GM12875 (cell line): Measurements from ENCODE around the gene IL10RA.
A peak's percentile ranks its signal among the peaks of the same experiment; 100 is the strongest.
"Not testable (repeated sequence)": the region's sequence is repeated elsewhere in the genome, so short reads cannot be mapped to it uniquely, and the experiment has no call there.

Experiments used
- H3K4me3 ChIP-seq: one replicate; pipeline ENCODE4 v1.5.1; 2011; ENCODE audit warnings: low read depth, low read length, control low read depth
- TF ChIP-seq, protein P1 (sequence below): IDR thresholded peaks from 2 replicates; pipeline ENCODE4 v1.5.1; 2011; ENCODE audit warnings: low read depth, mild to moderate bottlenecking, control low read depth, inconsistent platforms, low read length, moderate library complexity, borderline replicate concordance; ENCODE audit not compliant: insufficient read depth

The IL10RA gene

DNA sequence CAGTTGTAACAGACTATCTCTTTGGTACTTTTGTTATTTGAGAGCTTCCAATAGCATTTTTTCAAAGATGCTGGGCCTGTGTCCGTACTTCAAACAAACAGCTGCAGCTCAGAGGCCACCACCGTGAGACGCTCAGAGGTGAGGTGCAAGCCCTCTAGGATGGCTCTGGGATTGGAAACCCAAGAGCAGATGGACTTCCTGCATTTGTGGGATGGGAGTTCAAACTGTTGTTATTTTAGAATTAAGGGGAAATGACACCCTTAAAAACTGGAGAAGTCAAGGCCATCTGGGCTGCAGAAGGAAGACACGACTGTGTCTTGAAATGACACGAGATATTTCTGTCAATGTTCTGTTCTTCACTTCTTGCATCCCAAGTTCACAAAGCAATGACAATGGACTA is 9.2 kb upstream of the IL10RA start:
- no peak overlapping the region for H3K4me3 ChIP-seq
- TF ChIP-seq, protein P1, sequence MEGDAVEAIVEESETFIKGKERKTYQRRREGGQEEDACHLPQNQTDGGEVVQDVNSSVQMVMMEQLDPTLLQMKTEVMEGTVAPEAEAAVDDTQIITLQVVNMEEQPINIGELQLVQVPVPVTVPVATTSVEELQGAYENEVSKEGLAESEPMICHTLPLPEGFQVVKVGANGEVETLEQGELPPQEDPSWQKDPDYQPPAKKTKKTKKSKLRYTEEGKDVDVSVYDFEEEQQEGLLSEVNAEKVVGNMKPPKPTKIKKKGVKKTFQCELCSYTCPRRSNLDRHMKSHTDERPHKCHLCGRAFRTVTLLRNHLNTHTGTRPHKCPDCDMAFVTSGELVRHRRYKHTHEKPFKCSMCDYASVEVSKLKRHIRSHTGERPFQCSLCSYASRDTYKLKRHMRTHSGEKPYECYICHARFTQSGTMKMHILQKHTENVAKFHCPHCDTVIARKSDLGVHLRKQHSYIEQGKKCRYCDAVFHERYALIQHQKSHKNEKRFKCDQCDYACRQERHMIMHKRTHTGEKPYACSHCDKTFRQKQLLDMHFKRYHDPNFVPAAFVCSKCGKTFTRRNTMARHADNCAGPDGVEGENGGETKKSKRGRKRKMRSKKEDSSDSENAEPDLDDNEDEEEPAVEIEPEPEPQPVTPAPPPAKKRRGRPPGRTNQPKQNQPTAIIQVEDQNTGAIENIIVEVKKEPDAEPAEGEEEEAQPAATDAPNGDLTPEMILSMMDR: no peak

DNA sequence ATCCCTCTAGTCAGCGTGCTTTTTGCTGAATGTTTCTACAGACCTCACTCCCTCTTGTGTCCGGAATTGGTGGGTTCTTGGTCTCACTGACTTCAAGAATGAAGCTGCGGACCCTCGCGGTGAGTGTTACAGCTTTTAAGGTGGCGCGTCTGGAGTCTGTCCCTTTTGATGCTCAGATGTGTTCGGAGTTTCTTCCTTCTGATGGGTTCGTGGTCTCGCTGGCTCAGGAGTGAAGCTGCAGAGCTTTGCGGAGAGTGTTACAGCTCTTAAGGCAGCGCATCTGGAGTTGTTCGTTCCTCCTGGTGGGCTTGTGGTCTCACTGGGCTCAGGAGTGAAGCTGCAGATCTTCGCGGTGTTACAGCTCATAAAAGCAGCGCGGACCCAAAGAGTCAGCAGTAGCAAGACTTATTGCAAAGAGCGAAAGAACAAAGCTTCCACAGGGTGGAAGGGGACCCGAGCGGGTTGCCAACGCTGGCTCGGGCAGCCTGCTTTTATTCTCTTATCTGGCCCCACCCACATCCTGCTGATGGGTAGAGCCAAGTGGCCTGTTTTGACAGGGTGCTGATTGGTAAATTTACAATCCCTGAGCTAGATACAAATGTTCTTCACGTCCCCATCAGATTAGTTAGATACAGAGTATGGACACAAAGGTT is 8.5 kb upstream of the IL10RA start:
- not testable (repeated sequence) for H3K4me3 ChIP-seq

DNA sequence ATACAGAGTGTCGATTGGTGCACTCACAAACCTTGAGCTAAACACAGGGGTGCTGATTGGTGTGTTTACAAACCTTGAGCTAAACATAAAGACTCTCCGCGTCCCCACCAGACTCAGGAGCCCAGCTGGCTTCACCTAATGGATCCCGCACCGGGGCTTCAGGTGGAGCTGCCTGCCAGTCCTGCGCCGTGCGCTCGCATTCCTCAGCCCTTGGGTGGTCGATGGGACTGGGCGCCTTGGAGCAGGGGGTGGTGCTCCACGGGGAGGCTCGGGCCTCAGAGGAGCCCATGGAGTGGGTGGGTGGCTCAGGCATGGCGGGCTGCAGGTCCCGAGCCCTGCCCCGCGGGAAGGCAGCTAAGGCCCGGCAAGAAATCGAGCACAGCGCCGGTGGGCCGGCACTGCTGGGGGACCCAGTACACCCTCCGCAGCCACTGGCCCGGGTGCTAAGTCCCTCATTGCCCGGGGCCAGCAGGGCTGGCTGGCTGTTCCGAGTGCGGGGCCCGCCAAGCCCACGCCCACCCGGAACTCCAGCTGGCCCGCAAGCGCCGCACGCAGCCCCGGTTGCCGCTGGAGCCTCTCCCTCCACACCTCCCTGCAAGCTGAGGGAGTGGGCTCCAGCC is 7.8 kb upstream of the IL10RA start:
- H3K4me3 ChIP-seq: not testable (repeated sequence)

DNA sequence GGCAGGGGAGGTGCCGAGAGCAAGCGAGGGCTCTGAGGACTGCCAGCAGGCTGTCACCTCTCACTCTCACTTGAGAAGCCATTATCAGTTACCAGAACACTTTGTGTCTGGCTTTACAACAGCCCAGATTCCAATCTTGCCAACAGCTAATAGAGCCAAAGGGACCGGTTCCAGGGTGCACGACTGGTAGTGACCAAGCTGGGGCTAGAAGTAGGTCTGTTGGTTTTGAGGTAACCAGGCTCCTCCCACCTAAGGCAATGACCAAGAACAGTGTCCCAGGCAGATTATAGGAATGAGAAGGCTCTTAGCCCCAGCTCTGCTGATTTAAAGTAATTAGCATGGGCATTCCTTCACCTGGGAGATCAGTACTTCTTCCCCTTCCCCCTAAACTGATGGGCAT is 7.2 kb upstream of the IL10RA start:
- no peak overlapping the region for H3K4me3 ChIP-seq
- TF ChIP-seq, protein P1: no peak

DNA sequence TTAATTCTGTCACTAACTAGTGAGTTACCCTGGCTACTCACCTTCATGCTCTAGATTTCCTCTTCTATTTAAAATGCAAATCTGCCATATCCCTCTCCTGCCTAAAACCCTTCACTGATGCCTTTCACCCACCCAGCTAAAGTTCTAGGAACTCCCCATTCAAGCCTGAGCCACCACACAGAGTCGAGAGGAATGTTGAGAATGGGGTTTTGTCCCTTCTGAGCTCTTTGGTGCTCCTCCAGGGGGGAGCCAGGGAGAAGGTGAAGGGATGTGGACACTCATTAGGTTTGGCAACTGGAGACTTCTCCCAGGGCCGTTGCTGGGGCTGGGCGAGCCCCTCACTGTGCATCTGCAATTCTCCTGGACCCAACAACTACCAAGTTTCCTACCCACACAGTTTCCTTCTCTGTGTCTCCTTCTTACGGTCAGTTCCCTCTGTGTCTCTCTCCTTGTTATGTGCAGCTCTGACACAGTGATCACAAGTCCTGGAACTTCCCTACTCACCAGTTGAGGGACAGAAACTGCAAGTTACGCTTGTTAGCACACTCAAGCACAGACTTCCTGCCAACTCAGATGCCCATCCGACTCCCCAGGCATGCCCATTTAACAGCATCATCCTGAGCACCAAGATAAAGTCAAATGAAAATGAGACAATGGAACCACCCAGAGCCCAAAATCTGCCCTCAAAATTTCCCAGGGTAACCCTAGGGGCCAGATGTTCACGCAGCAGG is 6.5 kb upstream of the IL10RA start:
- H3K4me3 ChIP-seq: peak overlapping the region; percentile 2
- TF ChIP-seq, protein P1: no peak

DNA sequence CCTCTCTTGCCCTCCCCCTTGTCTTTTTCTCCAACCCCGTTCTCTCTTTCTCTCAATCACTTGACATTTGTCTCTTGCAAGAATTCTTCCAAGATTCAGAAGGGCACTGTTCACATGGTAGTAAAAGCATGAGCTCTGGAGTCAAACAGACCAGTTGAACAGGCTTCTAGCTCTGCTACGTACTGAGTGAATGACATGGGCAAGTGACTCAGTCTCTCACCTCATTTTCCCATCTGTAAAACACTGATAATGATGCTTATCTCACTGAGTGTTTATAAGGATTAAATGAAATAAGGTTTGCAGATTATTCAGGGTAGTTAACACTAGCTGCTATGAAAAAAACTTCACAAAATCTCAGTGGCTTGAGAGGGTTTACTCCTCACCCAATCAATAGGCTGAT is 5.9 kb upstream of the IL10RA start:
- TF ChIP-seq, protein P1: no peak

DNA sequence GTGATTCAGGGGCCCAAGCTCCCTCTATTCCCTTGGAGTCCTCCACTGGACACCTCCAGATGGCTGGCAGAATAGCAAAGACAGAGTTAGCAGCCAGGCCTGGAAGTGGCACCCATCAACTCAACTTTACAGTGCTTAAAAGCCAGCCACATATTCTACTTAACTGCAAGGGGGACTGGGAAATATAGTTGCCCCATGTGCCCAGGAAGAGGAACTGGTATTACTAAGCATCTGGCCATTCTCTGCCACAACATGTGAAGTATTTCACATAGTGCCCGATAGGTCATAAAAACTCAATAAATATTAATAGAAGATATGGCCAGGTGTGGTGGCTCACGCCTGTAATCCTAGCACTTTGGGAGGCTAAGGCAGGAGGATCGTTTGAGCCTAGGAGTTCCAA is 5.5 kb upstream of the IL10RA start:
- no peak overlapping the region for H3K4me3 ChIP-seq
- TF ChIP-seq, protein P1: no peak

More for the DNA sequence above, 5.9 kb upstream of the IL10RA start:
- H3K4me3 ChIP-seq: no peak overlapping the region

DNA sequence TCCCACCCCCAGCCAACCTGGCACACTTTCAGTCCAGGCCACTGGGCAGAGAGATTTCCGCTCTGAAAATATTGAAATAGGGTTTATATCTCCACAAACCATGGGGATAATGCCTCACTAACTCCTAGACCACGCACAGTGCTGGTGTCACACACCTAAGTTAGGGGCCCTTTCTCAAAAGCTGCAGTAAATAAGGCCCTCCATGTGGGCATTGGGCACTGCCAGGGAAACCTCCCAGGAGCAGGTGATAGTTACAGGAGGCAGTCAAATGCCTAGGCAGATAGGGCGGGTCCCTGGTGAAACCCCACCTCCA is 3.1 kb upstream of the IL10RA start:
- TF ChIP-seq, protein P1: no peak
- no peak overlapping the region for H3K4me3 ChIP-seq
